GM12891 (cell line): Measurements from ENCODE around the gene SLC50A1.

ENCODE experiments used
- POLR2A ChIP-seq: IDR thresholded peaks from 2 replicates; pipeline ENCODE4 v1.6.1; 2011; ENCODE audit warnings: low read depth, low read length, control low read depth
- POLR2AphosphoS5 ChIP-seq: IDR thresholded peaks from 2 replicates; pipeline ENCODE4 v1.6.1; 2011; ENCODE audit warnings: low read depth, low read length, control low read depth
- SPI1 ChIP-seq: IDR thresholded peaks from 2 replicates; pipeline ENCODE4 v1.6.1; 2011; ENCODE audit warnings: low read depth, low read length, control low read depth
- TAF1 ChIP-seq: IDR thresholded peaks from 2 replicates; pipeline ENCODE4 v1.6.1; 2011; ENCODE audit warnings: low read depth, low read length, control low read depth

GRCh38 chr1:155160128-155160527 lies 24.5 kb downstream of the SLC50A1 start:
- no peak for TF ChIP-seq POLR2A
- TF ChIP-seq TAF1 = no peak
- no peak for TF ChIP-seq POLR2AphosphoS5
- no peak for TF ChIP-seq SPI1
